GM12878 (cell line): ENCODE data around the gene PPP1R1B. TPM values are rescaled to one million over a fixed set of nuclear protein-coding genes. Genes with fewer than 3 reads are reported as not detected.

Source experiments
- ATAC-seq: fragments of 200-7000 bp; cut with Tn5 transposase; 3 replicates; pipeline ENCODE4 v1.9.1; 2020; ENCODE audit warnings: mild to moderate bottlenecking, moderate library complexity
- BruUV-seq: library from RNA; stranded (reverse); fragments of 400-500 nt; replicated peaks from 2 replicates; lab custom pipeline; 2021; lab: Mats Ljungman, UMichigan
- CTCF ChIA-PET: fragments of 300-600 bp; sonication (Branson Sonifier 250); formaldehyde crosslinking; extraction: SDS; loops from one replicate; lab custom pipeline; 2021; ENCODE audit warnings: inconsistent platforms; lab: Yijun Ruan, JAX
- POLR2A ChIA-PET: fragments of 350-600 bp; formaldehyde crosslinking; extraction: SDS; loops from one replicate; lab custom pipeline; 2021; ENCODE audit warnings: inconsistent platforms; lab: Charles Lee
- RAD21 ChIA-PET: fragments of 300-600 bp; sonication (Branson Sonifier 250); formaldehyde crosslinking; loops from one replicate; lab custom pipeline; 2023; ENCODE audit warnings: antibody characterized with exemption; ENCODE audit not compliant: unreplicated experiment; lab: Charles Lee
- SMC1A ChIA-PET: fragments of 300-600 bp; sonication (Branson Sonifier 250); formaldehyde crosslinking; loops from one replicate; lab custom pipeline; 2023; ENCODE audit not compliant: unreplicated experiment, uncharacterized antibody; lab: Charles Lee
- DNase-seq: peaks from one replicate; pipeline ENCODE4 v3.0.0-alpha.2; 2011; ENCODE audit warnings: low read depth, low spot score
- FAIRE-seq: peaks from 3 replicates; lab custom pipeline; 2011; peaks lifted over from hg19 to GRCh38; lab: Jason Lieb, UNC
- H2AFZ ChIP-seq: 2 replicates; pipeline ENCODE4 v1.6.0; 2011; ENCODE audit warnings: low read depth, low read length, control low read depth; ENCODE audit not compliant: control insufficient read depth
- H3K27ac ChIP-seq: 2 replicates; pipeline ENCODE4 v1.5.1; 2011; ENCODE audit warnings: control low read depth; ENCODE audit not compliant: control insufficient read depth, insufficient read depth
- H3K27me3 ChIP-seq, 2 experiments: replicated peaks in 1 of 2; 2 replicates each; pipeline versions ENCODE4 v1.6.0 to v1.6.1; 2011; ENCODE audit warnings: low read length in 1 of 2; ENCODE audit not compliant: control insufficient read depth in 2 of 2, insufficient read depth in 2 of 2
- H3K36me3 ChIP-seq, 2 experiments: 2 replicates each; pipeline ENCODE4 v1.5.1; 2011; ENCODE audit warnings: low read length in 1 of 2; ENCODE audit not compliant: control insufficient read depth in 2 of 2, insufficient read depth in 2 of 2
- H3K4me1 ChIP-seq: 2 replicates; pipeline ENCODE4 v1.6.1; 2011; ENCODE audit warnings: mild to moderate bottlenecking, low read length, moderate library complexity, mixed read lengths; ENCODE audit not compliant: control insufficient read depth, insufficient read depth
- H3K4me2 ChIP-seq: 2 replicates; pipeline ENCODE4 v1.6.0; 2011; ENCODE audit warnings: control low read depth; ENCODE audit not compliant: control insufficient read depth, insufficient read depth
- H3K4me3 ChIP-seq: fragments of 200-600 bp; sonication (generic); 2 replicates; pipeline ENCODE4 v1.5.1; 2016
- H3K79me2 ChIP-seq: 2 replicates; pipeline ENCODE4 v1.6.0; 2011; ENCODE audit warnings: low read length; ENCODE audit not compliant: control insufficient read depth, insufficient read depth
- H3K9ac ChIP-seq: 2 replicates; pipeline ENCODE4 v1.8.0; 2011; ENCODE audit warnings: low read length, control low read depth, mixed read lengths; ENCODE audit not compliant: control insufficient read depth, insufficient read depth
- H3K9me3 ChIP-seq: replicated peaks from 3 replicates; pipeline ENCODE4 v1.5.1; 2011; ENCODE audit warnings: mild to moderate bottlenecking, low read length; ENCODE audit not compliant: control insufficient read depth, insufficient read depth
- H4K20me1 ChIP-seq: 2 replicates; pipeline ENCODE4 v1.6.0; 2011; ENCODE audit not compliant: control insufficient read depth, insufficient read depth
- BACH1 ChIP-seq: fragments of 450-650 bp; IDR thresholded peaks from 2 replicates; pipeline ENCODE4 v1.6.1; 2017; ENCODE audit warnings: mild to moderate bottlenecking, borderline replicate concordance
- HDAC6 ChIP-seq: fragments of 200-600 bp; sonication (generic); IDR thresholded peaks from one replicate; pipeline ENCODE4 v1.8.0; 2017; ENCODE audit warnings: antibody characterized with exemption; ENCODE audit not compliant: unreplicated experiment
- KLF5 ChIP-seq: fragments of 450-650 bp; IDR thresholded peaks from 2 replicates; pipeline ENCODE4 v1.6.1; 2014; ENCODE audit warnings: mild to moderate bottlenecking; ENCODE audit not compliant: partially characterized antibody
- LARP7 ChIP-seq: fragments of 450-650 bp; IDR thresholded peaks from 2 replicates; pipeline ENCODE4 v1.6.1; 2017; ENCODE audit warnings: mild to moderate bottlenecking
- PBX3 ChIP-seq: IDR thresholded peaks from 2 replicates; pipeline ENCODE4 v1.6.1; 2011; ENCODE audit warnings: mild to moderate bottlenecking, low read depth, low read length, moderate library complexity; ENCODE audit not compliant: insufficient replicate concordance
- RELB ChIP-seq: fragments of 450-650 bp; IDR thresholded peaks from 2 replicates; pipeline ENCODE4 v1.6.1; 2017; ENCODE audit warnings: low read depth, mild to moderate bottlenecking, moderate library complexity
- REST ChIP-seq: IDR thresholded peaks from 2 replicates; pipeline ENCODE4 v1.6.1; 2012; ENCODE audit warnings: mild to moderate bottlenecking, low read depth, low read length
- WRNIP1 ChIP-seq: IDR thresholded peaks from 2 replicates; pipeline ENCODE4 v1.6.1; 2011; ENCODE audit warnings: low read depth, low read length, improper control_type of control experiment, borderline replicate concordance
- ZBTB11 ChIP-seq: fragments of 450-650 bp; formaldehyde crosslinking; IDR thresholded peaks from 2 replicates; pipeline ENCODE4 v1.5.0; 2022; ENCODE audit warnings: mild to moderate bottlenecking, missing genetic modification characterization
- ZNF207 ChIP-seq: fragments of 450-650 bp; IDR thresholded peaks from 2 replicates; pipeline ENCODE4 v1.6.1; 2014; ENCODE audit warnings: antibody characterized with exemption, mild to moderate bottlenecking, borderline replicate concordance
- WGBS: methylation state at CpG from one replicate; pipeline ENCODE4 v1.1.6; 2016; ENCODE audit warnings: low lambda C conversion rate; ENCODE audit not compliant: insufficient replicate concordance, insufficient coverage; ENCODE audit errors: missing lambda C conversion rate; 5-methylcytosine and 5-hydroxymethylcytosine counted together
- in situ Hi-C: fragments of 300-500 bp; cut with MboI; formaldehyde crosslinking; loops from 9 replicates; pipeline ENCODE4 v1.14.3; 2018; ENCODE audit warnings: mixed read lengths
- intact Hi-C: fragments of 100-400 bp; cut with micrococcal nuclease; formaldehyde crosslinking; loops from one replicate; pipeline ENCODE4 v1.14.2; 2022; ENCODE audit not compliant: unreplicated experiment
- polyA plus RNA-seq, 11 experiments: library from polyadenylated mRNA; depleted of rRNA in 4 of 11; unstranded in 6 of 11; stranded (reverse) in 5 of 11; fragments of >200 nt; fragmentation: Nextera tagmentation in 4 of 11; fragmentation: Illumina TruSeq in 1 of 11; extraction: Ambion mirVana in 4 of 11; extraction: Trizol in 1 of 11; gene quantifications; 1 replicate in 1 of 11; 2 replicates in 10 of 11; pipeline versions ENCODE4 v1.2.1 to v1.2.3, GENCODE V29; 2011 to 2016; ENCODE audit warnings: inconsistent platforms in 2 of 11, missing spikeins in 2 of 11, low read depth in 1 of 11
- total RNA-seq, 4 experiments: library from RNA; depleted of rRNA in 3 of 4; stranded (reverse); fragments of >200 nt in 3 of 4; fragmentation: Illumina TruSeq in 1 of 4; extraction: Trizol in 1 of 4; gene quantifications; 2 replicates each; pipeline versions ENCODE4 v1.2.1 to v1.2.3, GENCODE V29; 2013 to 2021

Gene PPP1R1B
- total and polyA plus RNA-seq, 10 of the 15 experiments (the other 5 are each of a cell fraction or from before 2014, with no cell fraction given): 0.08 TPM; not detected in 9

- WGBS: 8% methylated on average over 92 of the region's 102 CpGs
- Histone ChIP-seq H3K4me1 (peaks cover 6% of the 10 kb centered on the region; the same call in 1 of the 2 replicates), H4K20me1 (no peaks in the 10 kb centered on the region), H3K9ac (no peak overlapping the region), H3K79me2 (no peaks in the 10 kb centered on the region), H3K27me3 (peaks cover 32 to 41% of the 10 kb centered on the region in 2 experiments), H3K27ac (no peak overlapping the region), H3K4me2 (peak overlapping the region; percentile 30; the same call in 1 of the 2 replicates), H3K4me3 (no peak overlapping the region), H3K9me3 (no peaks in the 10 kb centered on the region), H3K36me3 (no peaks in the 10 kb centered on the region), H2AFZ (no peak overlapping the region)
- FAIRE-seq (no peak), DNase-seq (no peak), ATAC-seq (peak; percentile 50)
- no TSS peak for BruUV-seq
- ChIA-PET SMC1A (no interaction called here), POLR2A (no interaction called here), CTCF (no interaction called here), RAD21 (no interaction called here)
- intact Hi-C loops: no loop called here
- in situ Hi-C loops: no loop called here
- no peak for TF ChIP-seq BACH1
- no peak for TF ChIP-seq LARP7
- no peak for TF ChIP-seq ZBTB11
- no peak for TF ChIP-seq KLF5
- TF ChIP-seq REST: no peak
- no peak for TF ChIP-seq ZNF207
- TF ChIP-seq HDAC6: peak; percentile 98
- TF ChIP-seq WRNIP1: no peak
- TF ChIP-seq RELB: no peak
- no peak for TF ChIP-seq PBX3
Measured at GRCh38 chr17:39605492-39606433, 21.0 kb upstream of the PPP1R1B start.
